SJSA1 (cell line): ENCODE results near the gene HEATR5A. TPM values are rescaled to one million over a fixed set of nuclear protein-coding genes. Genes with fewer than 3 reads are reported as not detected.
A peak's percentile ranks its signal among the peaks of the same experiment; 100 is the strongest.
"Not testable (repeated sequence)": the region's sequence is repeated elsewhere in the genome, so short reads cannot be mapped to it uniquely, and the experiment has no call there.

ENCODE experiments used
- DNase-seq, 2 experiments: peaks; one replicate each; pipeline ENCODE4 v3.0.0-alpha.2; 2015 to 2020; ENCODE audit warnings: low spot score in 2 of 2, low read depth in 1 of 2
- H3K27ac ChIP-seq: fragments of 250-450 bp; sonication (Bioruptor Pico); 2 replicates; pipeline ENCODE4 v1.5.1; 2020; ENCODE audit warnings: mild to moderate bottlenecking, moderate library complexity
- H3K27me3 ChIP-seq: fragments of 250-450 bp; sonication (Bioruptor Pico); replicated peaks from 2 replicates; pipeline ENCODE4 v1.5.1; 2020; ENCODE audit warnings: mild to moderate bottlenecking, moderate library complexity
- H3K36me3 ChIP-seq: fragments of 250-450 bp; sonication (Bioruptor Pico); 2 replicates; pipeline ENCODE4 v1.5.1; 2020; ENCODE audit warnings: mild to moderate bottlenecking
- H3K4me1 ChIP-seq: fragments of 250-450 bp; sonication (Bioruptor Pico); replicated peaks from 2 replicates; pipeline ENCODE4 v1.6.1; 2021; ENCODE audit warnings: mild to moderate bottlenecking
- H3K4me3 ChIP-seq: fragments of 250-450 bp; sonication (Bioruptor Pico); 2 replicates; pipeline ENCODE4 v1.5.1; 2020; ENCODE audit warnings: mild to moderate bottlenecking
- H3K9me3 ChIP-seq: fragments of 250-450 bp; sonication (Bioruptor Pico); replicated peaks from 2 replicates; pipeline ENCODE4 v1.5.1; 2020; ENCODE audit warnings: mild to moderate bottlenecking
- total RNA-seq: library from RNA; depleted of rRNA; stranded (reverse); fragments of >200 nt; shearing (Covaris generic); gene quantifications from 2 replicates; pipeline ENCODE4 v1.2.3, GENCODE V29; 2014

Gene HEATR5A
- total RNA-seq, 1 experiment from 2014 or later: 23.4 TPM

DNA sequence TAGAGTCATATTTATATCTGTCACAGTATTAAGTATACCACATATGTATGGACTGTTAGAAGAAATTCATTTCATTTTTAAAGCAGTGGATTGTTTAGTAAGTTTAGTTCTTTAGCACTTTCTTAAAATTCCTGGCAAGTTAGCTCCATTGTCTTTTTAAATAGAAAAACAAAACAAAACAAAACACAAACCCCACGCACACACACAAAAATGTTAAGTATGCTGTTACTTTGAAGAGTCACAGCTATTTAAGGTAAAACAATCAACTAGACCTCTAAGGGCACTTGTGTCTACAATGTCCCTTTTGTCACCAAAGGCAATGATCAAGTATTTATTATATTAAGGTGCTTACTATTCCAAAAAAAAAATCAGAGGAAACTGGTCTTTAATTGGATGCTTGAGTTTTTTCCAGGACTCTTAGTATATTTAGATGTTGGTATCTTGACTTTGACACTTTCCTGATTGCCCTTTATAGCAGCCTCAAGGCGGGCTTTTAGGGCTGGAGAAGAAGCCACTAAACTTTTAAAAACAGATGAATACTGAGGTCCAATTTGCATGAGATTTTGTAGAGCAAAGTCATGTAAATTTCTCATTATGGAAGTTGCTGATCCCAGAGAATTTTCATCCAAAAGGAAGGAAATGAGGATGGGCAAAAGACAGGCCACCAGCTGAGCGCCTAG is 127.3 kb downstream of the HEATR5A start:
- H3K9me3 ChIP-seq: no peaks in the 10 kb centered on the region
- no peaks in the 10 kb centered on the region for H3K27me3 ChIP-seq
- peaks cover 50% of the 10 kb centered on the region for H3K4me1 ChIP-seq
- no peaks in the 10 kb centered on the region for H3K36me3 ChIP-seq
- peak overlapping the region; percentile 69 for H3K27ac ChIP-seq
- H3K4me3 ChIP-seq: no peak overlapping the region
- DNase-seq: peak in 1 of 2 experiments; percentile 80

GRCh38 chr14:31291210-31291609 is 129.1 kb downstream of the HEATR5A start:
- Histone ChIP-seq H3K27me3 (no peaks in the 10 kb centered on the region), H3K27ac (peak overlapping the region; percentile 69), H3K36me3 (no peaks in the 10 kb centered on the region), H3K4me3 (no peak overlapping the region), H3K4me1 (peaks cover 46% of the 10 kb centered on the region), H3K9me3 (no peaks in the 10 kb centered on the region)
- peak in 1 of 2 experiments; percentile 15 for DNase-seq

- Histone ChIP-seq H3K9me3 (no peaks in the 10 kb centered on the region), H3K36me3 (no peaks in the 10 kb centered on the region), H3K27me3 (no peaks in the 10 kb centered on the region), H3K4me1 (peaks cover 18% of the 10 kb centered on the region), H3K4me3 (no peak overlapping the region), H3K27ac (no peak overlapping the region)
- no peak for DNase-seq
Observed at GRCh38 chr14:31287294-31287972, 132.9 kb downstream of the HEATR5A start.

- no peaks in the 10 kb centered on the region for H3K27me3 ChIP-seq
Observed at GRCh38 chr14:31286456-31287293, 133.7 kb downstream of the HEATR5A start.

GRCh38 chr14:31283578-31284252 is 136.6 kb downstream of the HEATR5A start:
- H3K9me3 ChIP-seq: no peaks in the 10 kb centered on the region
- H3K4me1 ChIP-seq: no peaks in the 10 kb centered on the region
- no peaks in the 10 kb centered on the region for H3K27me3 ChIP-seq
- H3K4me3 ChIP-seq: no peak overlapping the region
- no peak for DNase-seq
- no peaks in the 10 kb centered on the region for H3K36me3 ChIP-seq
- H3K27ac ChIP-seq: no peak overlapping the region

More at GRCh38 chr14:31286456-31287293, 133.7 kb downstream of the HEATR5A start:
- Histone ChIP-seq H3K4me3 (no peak overlapping the region), H3K4me1 (peaks cover 10% of the 10 kb centered on the region), H3K36me3 (no peaks in the 10 kb centered on the region), H3K27ac (no peak overlapping the region), H3K9me3 (no peaks in the 10 kb centered on the region)
- no peak for DNase-seq

- Histone ChIP-seq H3K4me3 (no peak overlapping the region), H3K27ac (no peak overlapping the region), H3K9me3 (no peaks in the 10 kb centered on the region), H3K36me3 (no peaks in the 10 kb centered on the region), H3K4me1 (no peaks in the 10 kb centered on the region), H3K27me3 (no peaks in the 10 kb centered on the region)
- DNase-seq: no peak
Observed at GRCh38 chr14:31283153-31283552, 137.2 kb downstream of the HEATR5A start.

GRCh38 chr14:31280871-31281220 is 139.5 kb downstream of the HEATR5A start:
- H3K27ac ChIP-seq: no peak overlapping the region

DNA sequence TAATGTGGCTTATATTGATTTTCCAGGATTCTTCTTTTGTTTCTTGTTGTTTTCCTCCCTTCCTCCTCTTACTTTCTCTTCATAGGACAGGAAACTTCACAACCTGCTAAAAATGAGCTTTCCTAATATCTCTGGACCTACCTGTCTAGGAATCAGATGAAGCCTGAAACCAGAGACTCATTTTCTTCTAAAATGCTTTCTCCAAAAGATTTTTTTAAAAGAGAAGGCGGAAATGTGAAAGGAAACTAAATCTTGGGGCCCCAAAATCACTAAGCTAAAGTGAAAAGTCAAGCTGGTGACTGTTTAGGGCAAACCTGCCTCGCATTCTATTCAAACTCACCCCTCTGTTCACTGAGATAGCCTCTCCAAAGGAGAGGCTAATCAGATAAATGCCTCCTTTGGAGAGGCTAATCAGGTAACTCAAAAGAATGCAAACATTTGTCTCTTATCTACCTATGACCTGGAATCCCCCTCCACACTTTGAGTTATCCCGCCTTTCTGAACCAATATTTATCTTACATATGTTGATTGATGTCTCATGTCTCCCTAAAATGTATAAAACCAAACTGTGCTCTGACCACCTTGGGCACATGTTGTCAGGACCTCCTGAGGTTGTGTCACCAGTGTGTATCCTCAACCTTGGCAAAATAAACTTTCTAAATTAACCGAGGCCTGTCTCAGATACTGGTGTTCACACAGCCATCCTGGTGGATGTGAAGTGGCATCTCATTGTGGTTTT is 140.0 kb downstream of the HEATR5A start:
- Histone ChIP-seq H3K9me3 (0 out of 2 replicates have a peak, but pooled peaks cover 4% of the 10 kb centered on the region), H3K4me3 (no peak overlapping the region), H3K27me3 (no peaks in the 10 kb centered on the region), H3K27ac (no peak overlapping the region), H3K36me3 (no peaks in the 10 kb centered on the region), H3K4me1 (no peaks in the 10 kb centered on the region)
- no peak for DNase-seq

More at GRCh38 chr14:31280871-31281220, 139.5 kb downstream of the HEATR5A start:
- Histone ChIP-seq H3K36me3 (no peaks in the 10 kb centered on the region), H3K9me3 (0 out of 2 replicates have a peak, but pooled peaks cover 4% of the 10 kb centered on the region), H3K4me3 (no peak overlapping the region), H3K4me1 (no peaks in the 10 kb centered on the region), H3K27me3 (no peaks in the 10 kb centered on the region)
- DNase-seq: no peak

- Histone ChIP-seq H3K36me3 (no peaks in the 10 kb centered on the region), H3K4me1 (peaks cover 4% of the 10 kb centered on the region; the same call in 1 of the 2 replicates)
Observed at GRCh38 chr14:31278883-31279282, 141.5 kb downstream of the HEATR5A start.

DNA sequence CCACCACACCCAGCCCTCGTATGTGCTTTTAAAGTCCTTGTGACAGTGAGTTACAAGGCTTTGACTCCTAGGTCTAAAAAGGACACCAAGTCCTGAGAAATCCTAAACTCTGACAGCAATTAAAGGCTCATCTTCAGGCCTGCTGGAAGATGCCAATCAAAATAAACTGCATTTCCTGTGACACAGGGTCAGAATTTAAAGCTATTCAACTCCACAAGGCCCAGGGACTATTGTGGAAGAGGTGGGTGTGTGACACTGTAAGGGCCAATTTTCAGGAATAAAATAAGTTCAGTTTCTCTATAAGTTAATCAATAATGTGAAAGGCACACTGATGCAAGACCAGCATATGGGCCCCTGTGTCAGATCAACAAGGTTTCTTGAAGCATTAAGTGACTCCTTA is 143.3 kb downstream of the HEATR5A start:
- Histone ChIP-seq H3K27ac (no peak overlapping the region), H3K27me3 (no peaks in the 10 kb centered on the region), H3K4me3 (no peak overlapping the region), H3K9me3 (0 out of 2 replicates have a peak, but pooled peaks cover 4% of the 10 kb centered on the region), H3K36me3 (no peaks in the 10 kb centered on the region), H3K4me1 (peaks cover 4% of the 10 kb centered on the region; the same call in 1 of the 2 replicates)
- no peak for DNase-seq

More at GRCh38 chr14:31278883-31279282, 141.5 kb downstream of the HEATR5A start:
- Histone ChIP-seq H3K9me3 (0 out of 2 replicates have a peak, but pooled peaks cover 4% of the 10 kb centered on the region), H3K4me3 (no peak overlapping the region), H3K27me3 (no peaks in the 10 kb centered on the region), H3K27ac (no peak overlapping the region)
- DNase-seq: no peak

GRCh38 chr14:31276417-31276816 is 143.9 kb downstream of the HEATR5A start:
- DNase-seq, H3K36me3 ChIP-seq: not testable (repeated sequence)

GRCh38 chr14:31275731-31276130 is 144.6 kb downstream of the HEATR5A start:
- Histone ChIP-seq H3K36me3 (no peaks in the 10 kb centered on the region), H3K4me1 (peaks cover 4% of the 10 kb centered on the region; the same call in 1 of the 2 replicates), H3K27me3 (no peaks in the 10 kb centered on the region), H3K27ac (no peak overlapping the region), H3K4me3 (no peak overlapping the region), H3K9me3 (0 out of 2 replicates have a peak, but pooled peaks cover 4% of the 10 kb centered on the region)
- DNase-seq: no peak

More at GRCh38 chr14:31276417-31276816, 143.9 kb downstream of the HEATR5A start:
- not testable (repeated sequence) for H3K9me3 ChIP-seq, H3K4me3 ChIP-seq, H3K27me3 ChIP-seq, H3K4me1 ChIP-seq, H3K27ac ChIP-seq
